T follicular helper cell (primary cell): Measurements from ENCODE around the gene TNC.

Source experiments
- DNase-seq: peaks from one replicate; pipeline ENCODE4 v3.0.0-alpha.2; 2020; ENCODE audit warnings: low read depth
- total RNA-seq, 2 experiments: gene quantifications; one replicate each; lab custom pipeline; 2026; lab: John Stamatoyannopoulos, UW

Gene TNC
- total RNA-seq: 0 to 0.78 reads per million in 2 experiments

- no peak for DNase-seq
These were observed at the start of gene TNC for GRCh38 chr9:115117999-115118878. Gene TNC (minus strand): TSS chr9:115118157. CDS start chr9:115091018, 27,139 bp downstream.

- no peak for DNase-seq
These were observed 49.2 kb upstream of the TNC start for GRCh38 chr9:115167175-115167574.

GRCh38 chr9:115165233-115165632, 47.3 kb upstream of the TNC start:
- no peak for DNase-seq

- DNase-seq: no peak
These were observed 46.6 kb upstream of the TNC start for GRCh38 chr9:115164511-115164974.

GRCh38 chr9:115162946-115163345, 45.0 kb upstream of the TNC start:
- no peak for DNase-seq

- no peak for DNase-seq
These were observed 43.5 kb upstream of the TNC start for GRCh38 chr9:115161446-115161845.

- DNase-seq: no peak
These were observed 40.9 kb upstream of the TNC start for GRCh38 chr9:115158661-115159481.

- no peak for DNase-seq
These were observed 39.3 kb upstream of the TNC start for GRCh38 chr9:115157245-115157674.

- no peak for DNase-seq
These were observed 37.1 kb upstream of the TNC start for GRCh38 chr9:115155037-115155436.

GRCh38 chr9:115154617-115155016, 36.7 kb upstream of the TNC start:
- DNase-seq: no peak

- no peak for DNase-seq
These were observed 34.4 kb upstream of the TNC start for GRCh38 chr9:115152281-115152820.

GRCh38 chr9:115148721-115149120, 30.8 kb upstream of the TNC start:
- no peak for DNase-seq

- DNase-seq: no peak
These were observed 28.6 kb upstream of the TNC start for GRCh38 chr9:115146581-115147021.

GRCh38 chr9:115144706-115145105, 26.7 kb upstream of the TNC start:
- DNase-seq: no peak

GRCh38 chr9:115143689-115144088, 25.7 kb upstream of the TNC start:
- DNase-seq: no peak

GRCh38 chr9:115142517-115143270, 24.7 kb upstream of the TNC start:
- DNase-seq: no peak

GRCh38 chr9:115142090-115142489, 24.1 kb upstream of the TNC start:
- no peak for DNase-seq

GRCh38 chr9:115141612-115142011, 23.7 kb upstream of the TNC start:
- DNase-seq: no peak

GRCh38 chr9:115138151-115138550, 20.2 kb upstream of the TNC start:
- DNase-seq: no peak

- no peak for DNase-seq
These were observed 19.6 kb upstream of the TNC start for GRCh38 chr9:115137526-115137925.
